T-cell (primary cell): ENCODE results near the gene NRXN2. TPM values are rescaled to one million over a fixed set of nuclear protein-coding genes. Genes with fewer than 3 reads are reported as not detected.
A peak's percentile ranks its signal among the peaks of the same experiment; 100 is the strongest.

ENCODE experiments used
- ATAC-seq, 4 experiments: fragments of 200-7000 bp in 3 of 4; fragments of 150-1000 bp in 1 of 4; cut with Tn5 transposase; replicated peaks in 1 of 4; 1 replicate in 3 of 4; 2 replicates in 1 of 4; pipeline ENCODE4 v1.10.0; 2021; ENCODE audit warnings: moderate library complexity in 3 of 4, mild to moderate bottlenecking in 2 of 4, moderate number of reproducible peaks in 1 of 4
- CTCF ChIA-PET, 2 donors: fragments of 300-600 bp; sonication (Branson Sonifier 250); formaldehyde crosslinking; loops; one replicate each; lab custom pipeline; 2022; ENCODE audit warnings: antibody characterized with exemption in 2 of 2; lab: Charles Lee
- POLR2A ChIA-PET, 2 donors: fragments of 300-600 bp; sonication (Branson Sonifier 250); formaldehyde crosslinking; loops; one replicate each; lab custom pipeline; 2022; ENCODE audit warnings: antibody characterized with exemption in 2 of 2; lab: Charles Lee
- DNase-seq, 35 experiments: peaks; one replicate each; pipeline versions ENCODE4 v3.0.0 to v3.0.0-alpha.2; 2013 to 2023
- H3K27ac ChIP-seq: one replicate; pipeline ENCODE4 v1.5.1; 2013; ENCODE audit warnings: low read length
- H3K27me3 ChIP-seq, 2 experiments: replicated peaks in 1 of 2; 1 replicate in 1 of 2; 2 replicates in 1 of 2; pipeline versions ENCODE4 v1.6.1 to v1.7.0; 2013; ENCODE audit warnings: low read length in 1 of 2, mixed read lengths in 1 of 2; ENCODE audit not compliant: control insufficient read depth in 2 of 2, insufficient read depth in 2 of 2; ENCODE audit errors: extremely low read depth in 1 of 2
- H3K36me3 ChIP-seq, 2 donors: 1 replicate in 1 of 2; 2 replicates in 1 of 2; pipeline versions ENCODE4 v1.6.1 to v1.7.0; 2013; ENCODE audit warnings: low read length in 1 of 2; ENCODE audit not compliant: control insufficient read depth in 2 of 2, insufficient read depth in 1 of 2; ENCODE audit errors: extremely low read depth in 1 of 2
- H3K4me1 ChIP-seq, 2 experiments: 1 replicate in 1 of 2; 2 replicates in 1 of 2; pipeline versions ENCODE4 v1.6.1 to v1.7.0; 2013; ENCODE audit warnings: low read length in 2 of 2, mixed read lengths in 1 of 2; ENCODE audit not compliant: insufficient read depth in 2 of 2, control insufficient read depth in 1 of 2; ENCODE audit errors: extremely low read depth in 1 of 2
- H3K4me3 ChIP-seq, 2 donors: 1 replicate in 1 of 2; 2 replicates in 1 of 2; pipeline versions ENCODE4 v1.5.1 to v1.7.0; 2013; ENCODE audit warnings: mild to moderate bottlenecking in 2 of 2, low read length in 1 of 2, moderate library complexity in 1 of 2; ENCODE audit not compliant: control insufficient read depth in 1 of 2; ENCODE audit errors: extremely low read depth in 1 of 2
- H3K9me3 ChIP-seq: 2 replicates; pipeline ENCODE4 v1.7.0; 2013
- H3K27ac Mint-ChIP-seq, 2 donors: one replicate each; pipeline ENCODE4 v1.8.0; 2020 to 2021; ENCODE audit warnings: mild to moderate bottlenecking in 2 of 2, mixed read lengths in 2 of 2
- H3K27me3 Mint-ChIP-seq, 2 donors: one replicate each; pipeline ENCODE4 v1.8.0; 2021 to 2022; ENCODE audit warnings: mixed read lengths in 2 of 2
- H3K36me3 Mint-ChIP-seq: one replicate; pipeline ENCODE4 v1.8.0; 2021; ENCODE audit warnings: mixed read lengths
- H3K4me1 Mint-ChIP-seq, 3 donors: one replicate each; pipeline ENCODE4 v1.8.0; 2020 to 2022; ENCODE audit warnings: mixed read lengths in 3 of 3, mild to moderate bottlenecking in 1 of 3
- H3K4me3 Mint-ChIP-seq, 3 donors: one replicate each; pipeline ENCODE4 v1.8.0; 2020 to 2022; ENCODE audit warnings: mild to moderate bottlenecking in 3 of 3, mixed read lengths in 3 of 3, moderate library complexity in 3 of 3
- H3K9me3 Mint-ChIP-seq, 3 donors: one replicate each; pipeline ENCODE4 v1.8.0; 2020 to 2022; ENCODE audit warnings: mixed read lengths in 3 of 3
- WGBS: methylation state at CpG from one replicate; pipeline ENCODE4 v1.1.5; 2013; ENCODE audit warnings: missing lambda C conversion rate; ENCODE audit not compliant: insufficient coverage; 5-methylcytosine and 5-hydroxymethylcytosine counted together
- total RNA-seq, 35 experiments: library from RNA in 6 of 35; stranded (reverse) in 6 of 35; fragments of 120-200 nt in 1 of 35; gene quantifications; one replicate each; pipeline versions ENCODE4 v1.2.1 to v1.2.4 and lab custom pipeline; 2013 to 2026

The NRXN2 gene
- total RNA-seq, 5 donors from 2014 or later (not counting 1 experiment from before 2014, with no cell fraction given) = 0.43 to 0.70 (median 0.47) TPM; not detected in 2

GRCh38 chr11:64641596-64642417 lies 81.2 kb downstream of the NRXN2 start:
- Mint-ChIP-seq H3K4me3 (no peak overlapping the region), H3K9me3 (no peaks in the 10 kb centered on the region), H3K36me3 (no peaks in the 10 kb centered on the region), H3K27ac (no peak overlapping the region), H3K4me1 (peaks cover 0 to 9% (median 4%) of the 10 kb centered on the region in 3 donors), H3K27me3 (peaks cover 28 to 35% of the 10 kb centered on the region in 2 donors)
- Histone ChIP-seq H3K4me3 (no peak overlapping the region), H3K4me1 (peaks cover 0 to 10% of the 10 kb centered on the region in 2 experiments), H3K27ac (no peak overlapping the region), H3K36me3 (no peaks in the 10 kb centered on the region), H3K27me3 (peaks cover 2 to 81% of the 10 kb centered on the region in 2 experiments), H3K9me3 (no peaks in the 10 kb centered on the region)
- DNase-seq = no peak
- ATAC-seq = peak in 2 of 4 experiments; percentile 10 to 47
- ChIA-PET POLR2A (no interaction called here), CTCF (no interaction called here)
- WGBS = 46% methylated on average over 11 of the region's 11 CpGs

GRCh38 chr11:64639885-64640284 lies 83.1 kb downstream of the NRXN2 start:
- ChIA-PET CTCF (no interaction called here), POLR2A (no interaction called here)
- Histone ChIP-seq H3K36me3 (no peaks in the 10 kb centered on the region), H3K4me3 (no peak overlapping the region), H3K4me1 (peaks cover 0 to 10% of the 10 kb centered on the region in 2 experiments), H3K27me3 (peaks cover 2 to 79% of the 10 kb centered on the region in 2 experiments), H3K27ac (no peak overlapping the region), H3K9me3 (no peaks in the 10 kb centered on the region)
- Mint-ChIP-seq H3K4me3 (no peak overlapping the region), H3K4me1 (peaks cover 0 to 9% (median 4%) of the 10 kb centered on the region in 3 donors), H3K36me3 (no peaks in the 10 kb centered on the region), H3K27ac (no peak overlapping the region), H3K9me3 (no peaks in the 10 kb centered on the region), H3K27me3 (peaks cover 18 to 31% of the 10 kb centered on the region in 2 donors)
- 66% methylated on average over 4 of the region's 4 CpGs for WGBS
- no peak for ATAC-seq
- DNase-seq = no peak

GRCh38 chr11:64638829-64639228 lies 84.2 kb downstream of the NRXN2 start:
- CTCF ChIA-PET = no interaction called here
- Histone ChIP-seq H3K36me3 (no peaks in the 10 kb centered on the region), H3K27me3 (peaks cover under 1 to 78% of the 10 kb centered on the region in 2 experiments), H3K27ac (no peak overlapping the region), H3K9me3 (no peaks in the 10 kb centered on the region), H3K4me1 (peaks cover 1 to 17% of the 10 kb centered on the region in 2 experiments), H3K4me3 (no peak overlapping the region)
- Mint-ChIP-seq H3K4me3 (no peak overlapping the region), H3K27ac (no peak overlapping the region), H3K36me3 (no peaks in the 10 kb centered on the region), H3K9me3 (no peaks in the 10 kb centered on the region), H3K27me3 (peaks cover 12 to 31% of the 10 kb centered on the region in 2 donors), H3K4me1 (peaks cover 8 to 14% (median 10%) of the 10 kb centered on the region in 3 donors)
- ATAC-seq (no peak), DNase-seq (no peak)
- 92% methylated on average over 2 of the region's 2 CpGs for WGBS
- POLR2A ChIA-PET = no interaction called here

- Histone ChIP-seq H3K36me3 (no peaks in the 10 kb centered on the region), H3K27me3 (peaks cover 0 to 81% of the 10 kb centered on the region in 2 experiments), H3K9me3 (no peaks in the 10 kb centered on the region), H3K27ac (no peak overlapping the region), H3K4me3 (no peak overlapping the region), H3K4me1 (peaks cover 8 to 23% of the 10 kb centered on the region in 2 experiments)
- no peak overlapping the region for H3K27ac Mint-ChIP-seq
- no peaks in the 10 kb centered on the region for H3K9me3 Mint-ChIP-seq
- H3K36me3 Mint-ChIP-seq = no peaks in the 10 kb centered on the region
- H3K4me3 Mint-ChIP-seq = no peak overlapping the region
- peaks cover 11 to 35% of the 10 kb centered on the region in 2 donors for H3K27me3 Mint-ChIP-seq
- ATAC-seq = no peak
- CTCF ChIA-PET = no interaction called here
- peaks cover 13 to 18% (median 17%) of the 10 kb centered on the region in 3 donors for H3K4me1 Mint-ChIP-seq
- no peak for DNase-seq
- POLR2A ChIA-PET = no interaction called here
- WGBS = 81% methylated on average over 32 of the region's 37 CpGs
Observed at GRCh38 chr11:64638018-64638665, 84.9 kb downstream of the NRXN2 start.

- no peak for ATAC-seq
- Histone ChIP-seq H3K27me3 (peaks cover 0 to 79% of the 10 kb centered on the region in 2 experiments), H3K4me1 (peaks cover 11 to 20% of the 10 kb centered on the region in 2 experiments), H3K9me3 (no peaks in the 10 kb centered on the region), H3K4me3 (no peak overlapping the region), H3K36me3 (no peaks in the 10 kb centered on the region), H3K27ac (no peak overlapping the region)
- WGBS = 83% methylated on average over 1 of the region's 15 CpGs
- ChIA-PET POLR2A (no interaction called here), CTCF (no interaction called here)
- Mint-ChIP-seq H3K36me3 (no peaks in the 10 kb centered on the region), H3K4me3 (no peak overlapping the region), H3K27me3 (peaks cover 11 to 37% of the 10 kb centered on the region in 2 donors), H3K9me3 (no peaks in the 10 kb centered on the region), H3K27ac (no peak overlapping the region), H3K4me1 (peaks cover 13 to 19% (median 18%) of the 10 kb centered on the region in 3 donors)
- DNase-seq = no peak
Observed at GRCh38 chr11:64637334-64638017, 85.5 kb downstream of the NRXN2 start.

- peak in 2 of 4 experiments; percentile 32 to 39 for ATAC-seq
- Mint-ChIP-seq H3K27ac (no peak overlapping the region), H3K4me3 (no peak overlapping the region), H3K9me3 (no peaks in the 10 kb centered on the region), H3K4me1 (peaks cover 12 to 19% (median 16%) of the 10 kb centered on the region in 3 donors), H3K36me3 (no peaks in the 10 kb centered on the region), H3K27me3 (peaks cover 11 to 40% of the 10 kb centered on the region in 2 donors)
- Histone ChIP-seq H3K4me1 (peaks cover 11 to 18% of the 10 kb centered on the region in 2 experiments), H3K27me3 (peaks cover 0 to 56% of the 10 kb centered on the region in 2 experiments), H3K9me3 (no peaks in the 10 kb centered on the region), H3K36me3 (no peaks in the 10 kb centered on the region), H3K27ac (no peak overlapping the region), H3K4me3 (no peak overlapping the region)
- 63% methylated on average over 5 of the region's 7 CpGs for whole genome bisulfite sequencing
- ChIA-PET CTCF (interaction anchor here in 1 of 2 donors (0.6 kb wide), 1 partner anchor 22 kb away, joined by 3 read pairs; no protein-coding TSS in a partner anchor), POLR2A (no interaction called here)
- DNase-seq = no peak
Observed at GRCh38 chr11:64633555-64634159, 89.3 kb downstream of the NRXN2 start.
